ENCODE results near the gene CDADC1. TPM values are rescaled to one million over a fixed set of nuclear protein-coding genes. Genes with fewer than 3 reads are reported as not detected.

Gene CDADC1
- total RNA-seq, 1 donor from 2014 or later, result 7.2 TPM

DNA sequence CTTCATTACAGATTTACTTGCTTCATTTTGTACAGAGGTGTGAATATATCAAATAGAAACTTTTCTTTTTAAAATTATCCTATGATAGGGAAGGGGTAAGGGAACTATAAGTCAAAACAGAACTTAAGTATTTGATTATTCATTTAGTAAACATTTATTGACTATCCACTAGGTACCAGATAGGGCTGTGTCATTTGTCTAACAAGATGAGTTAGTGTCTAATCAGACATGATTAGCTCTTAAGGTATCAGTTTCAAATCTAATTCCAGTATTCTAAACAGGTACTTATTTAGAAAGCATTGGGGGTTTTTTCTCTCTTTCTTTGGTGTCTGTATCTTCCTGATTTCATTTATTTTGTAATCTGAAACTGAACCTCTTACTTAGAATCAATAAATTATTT is 32.2 kb downstream of the CDADC1 start:
- no peaks in the 10 kb centered on the region for H3K9me3 ChIP-seq (ENCODE audit: insufficient read depth, low read depth, low read length)
- H2AFZ ChIP-seq (ENCODE audit: low read depth, low read length), result no peak overlapping the region
- Mint-ChIP-seq H3K36me3 (ENCODE audit: low read depth, unreplicated experiment) (no peaks in the 10 kb centered on the region), H3K27ac (ENCODE audit: unreplicated experiment) (no peak overlapping the region), H3K4me1 (ENCODE audit: low read depth, unreplicated experiment) (no peaks in the 10 kb centered on the region), H3K9me3 (ENCODE audit: unreplicated experiment) (no peaks in the 10 kb centered on the region), H3K27me3 (ENCODE audit: low read depth, unreplicated experiment) (no peaks in the 10 kb centered on the region), H3K4me3 (ENCODE audit: unreplicated experiment) (no peak overlapping the region)
- H3K4me1 ChIP-seq (ENCODE audit: insufficient read depth, low read length), result no peaks in the 10 kb centered on the region
- H3K27me3 ChIP-seq (ENCODE audit: insufficient read depth, low read length), result no peaks in the 10 kb centered on the region
- H3K4me2 ChIP-seq (ENCODE audit: low read length), result no peak overlapping the region
- no peak overlapping the region for H3K4me3 ChIP-seq (ENCODE audit: insufficient read depth, low read depth, low read length)
- H3K79me2 ChIP-seq (ENCODE audit: insufficient read depth, low read length), result no peaks in the 10 kb centered on the region
- FAIRE-seq (no peak), DNase-seq (ENCODE audit: low read depth) (no peak)
- no peaks in the 10 kb centered on the region for H4K20me1 ChIP-seq (ENCODE audit: insufficient read depth, low read length)
- no peak overlapping the region for H3K9ac ChIP-seq (ENCODE audit: low read length)
- H3K36me3 ChIP-seq (ENCODE audit: insufficient read depth, low read length), result no peaks in the 10 kb centered on the region
- H3K27ac ChIP-seq (ENCODE audit: low read depth, low read length), result no peak overlapping the region
- TF ChIP-seq EZH2 (IDR thresholded peaks at IDR 0.05; ENCODE audit: insufficient read depth, low read length), result no peak
- TF ChIP-seq, protein P1, sequence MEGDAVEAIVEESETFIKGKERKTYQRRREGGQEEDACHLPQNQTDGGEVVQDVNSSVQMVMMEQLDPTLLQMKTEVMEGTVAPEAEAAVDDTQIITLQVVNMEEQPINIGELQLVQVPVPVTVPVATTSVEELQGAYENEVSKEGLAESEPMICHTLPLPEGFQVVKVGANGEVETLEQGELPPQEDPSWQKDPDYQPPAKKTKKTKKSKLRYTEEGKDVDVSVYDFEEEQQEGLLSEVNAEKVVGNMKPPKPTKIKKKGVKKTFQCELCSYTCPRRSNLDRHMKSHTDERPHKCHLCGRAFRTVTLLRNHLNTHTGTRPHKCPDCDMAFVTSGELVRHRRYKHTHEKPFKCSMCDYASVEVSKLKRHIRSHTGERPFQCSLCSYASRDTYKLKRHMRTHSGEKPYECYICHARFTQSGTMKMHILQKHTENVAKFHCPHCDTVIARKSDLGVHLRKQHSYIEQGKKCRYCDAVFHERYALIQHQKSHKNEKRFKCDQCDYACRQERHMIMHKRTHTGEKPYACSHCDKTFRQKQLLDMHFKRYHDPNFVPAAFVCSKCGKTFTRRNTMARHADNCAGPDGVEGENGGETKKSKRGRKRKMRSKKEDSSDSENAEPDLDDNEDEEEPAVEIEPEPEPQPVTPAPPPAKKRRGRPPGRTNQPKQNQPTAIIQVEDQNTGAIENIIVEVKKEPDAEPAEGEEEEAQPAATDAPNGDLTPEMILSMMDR (IDR thresholded peaks at IDR 0.05; ENCODE audit: insufficient read depth, low read depth, low read length), result no peak

GRCh38 chr13:49287995-49288394 is 40.3 kb downstream of the CDADC1 start:
- Mint-ChIP-seq H3K27ac (ENCODE audit: unreplicated experiment) (no peak overlapping the region), H3K9me3 (ENCODE audit: unreplicated experiment) (no peaks in the 10 kb centered on the region), H3K4me1 (ENCODE audit: low read depth, unreplicated experiment) (no peaks in the 10 kb centered on the region), H3K36me3 (ENCODE audit: low read depth, unreplicated experiment) (no peaks in the 10 kb centered on the region), H3K4me3 (ENCODE audit: unreplicated experiment) (no peak overlapping the region), H3K27me3 (ENCODE audit: low read depth, unreplicated experiment) (no peaks in the 10 kb centered on the region)
- no peak overlapping the region for H3K4me2 ChIP-seq (ENCODE audit: low read length)
- H4K20me1 ChIP-seq (ENCODE audit: insufficient read depth, low read length), result no peaks in the 10 kb centered on the region
- no peaks in the 10 kb centered on the region for H3K27me3 ChIP-seq (ENCODE audit: insufficient read depth, low read length)
- H3K36me3 ChIP-seq (ENCODE audit: insufficient read depth, low read length), result no peaks in the 10 kb centered on the region
- H3K79me2 ChIP-seq (ENCODE audit: insufficient read depth, low read length), result no peaks in the 10 kb centered on the region
- H3K4me1 ChIP-seq (ENCODE audit: insufficient read depth, low read length), result peaks cover 3% of the 10 kb centered on the region
- no peak for TF ChIP-seq EZH2 (IDR thresholded peaks at IDR 0.05; ENCODE audit: insufficient read depth, low read length)
- TF ChIP-seq, protein P1 (IDR thresholded peaks at IDR 0.05; ENCODE audit: insufficient read depth, low read depth, low read length), result no peak
- DNase-seq (ENCODE audit: low read depth), result no peak
- H3K27ac ChIP-seq (ENCODE audit: low read depth, low read length), result no peak overlapping the region
- no peak for FAIRE-seq
- no peak overlapping the region for H2AFZ ChIP-seq (ENCODE audit: low read depth, low read length)
- H3K9ac ChIP-seq (ENCODE audit: low read length), result no peak overlapping the region
- no peak overlapping the region for H3K4me3 ChIP-seq (ENCODE audit: insufficient read depth, low read depth, low read length)
- no peaks in the 10 kb centered on the region for H3K9me3 ChIP-seq (ENCODE audit: insufficient read depth, low read depth, low read length)

DNA sequence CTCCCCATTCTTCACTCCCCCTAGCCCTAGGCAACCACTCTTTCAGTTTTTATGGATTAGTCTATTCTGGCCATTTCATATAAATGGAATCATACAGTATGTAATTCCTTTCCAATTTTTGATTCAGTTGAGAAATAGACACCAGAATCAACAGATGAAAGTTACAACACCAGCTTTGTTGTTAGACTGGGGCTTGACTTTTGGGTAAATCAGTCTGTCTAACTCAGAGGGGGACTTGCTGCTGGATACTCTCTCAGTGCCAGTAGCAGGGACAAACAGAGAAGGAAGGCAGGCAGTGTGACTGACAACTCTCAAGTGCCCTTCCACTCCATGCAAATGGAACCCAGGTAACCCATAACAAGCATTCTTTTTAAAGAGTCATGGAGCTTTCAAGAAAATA is 40.7 kb downstream of the CDADC1 start:
- peaks cover 3% of the 10 kb centered on the region for H3K4me1 ChIP-seq (ENCODE audit: insufficient read depth, low read length)
- Mint-ChIP-seq H3K27me3 (ENCODE audit: low read depth, unreplicated experiment) (no peaks in the 10 kb centered on the region), H3K9me3 (ENCODE audit: unreplicated experiment) (no peaks in the 10 kb centered on the region), H3K27ac (ENCODE audit: unreplicated experiment) (no peak overlapping the region), H3K36me3 (ENCODE audit: low read depth, unreplicated experiment) (no peaks in the 10 kb centered on the region), H3K4me3 (ENCODE audit: unreplicated experiment) (no peak overlapping the region), H3K4me1 (ENCODE audit: low read depth, unreplicated experiment) (no peaks in the 10 kb centered on the region)
- H3K27ac ChIP-seq (ENCODE audit: low read depth, low read length), result no peak overlapping the region
- H3K4me3 ChIP-seq (ENCODE audit: insufficient read depth, low read depth, low read length), result no peak overlapping the region
- H3K79me2 ChIP-seq (ENCODE audit: insufficient read depth, low read length), result no peaks in the 10 kb centered on the region
- no peaks in the 10 kb centered on the region for H3K27me3 ChIP-seq (ENCODE audit: insufficient read depth, low read length)
- no peak overlapping the region for H2AFZ ChIP-seq (ENCODE audit: low read depth, low read length)
- FAIRE-seq, result no peak
- TF ChIP-seq, protein P1 (IDR thresholded peaks at IDR 0.05; ENCODE audit: insufficient read depth, low read depth, low read length), result no peak
- no peak for TF ChIP-seq EZH2 (IDR thresholded peaks at IDR 0.05; ENCODE audit: insufficient read depth, low read length)
- H3K4me2 ChIP-seq (ENCODE audit: low read length), result no peak overlapping the region
- H3K9me3 ChIP-seq (ENCODE audit: insufficient read depth, low read depth, low read length), result no peaks in the 10 kb centered on the region
- no peak for DNase-seq (ENCODE audit: low read depth)
- no peak overlapping the region for H3K9ac ChIP-seq (ENCODE audit: low read length)
- no peaks in the 10 kb centered on the region for H4K20me1 ChIP-seq (ENCODE audit: insufficient read depth, low read length)
- no peaks in the 10 kb centered on the region for H3K36me3 ChIP-seq (ENCODE audit: insufficient read depth, low read length)
